Smooth muscle cell (in vitro differentiated cells): ENCODE measurements around the gene ASCC1. TPM values are rescaled to one million over a fixed set of nuclear protein-coding genes. Genes with fewer than 3 reads are reported as not detected.

Source experiments
- DNase-seq: peaks from one replicate; lab custom pipeline; 2025; ENCODE audit not compliant: unreplicated experiment; lab: John Stamatoyannopoulos, UW
- H2AFZ ChIP-seq: fragments of 200-600 bp; sonication (generic); 2 replicates; pipeline ENCODE4 v1.6.0; 2016; ENCODE audit warnings: antibody characterized with exemption, low read depth, mild to moderate bottlenecking
- H3F3A ChIP-seq: fragments of 200-600 bp; sonication (generic); 2 replicates; pipeline ENCODE4 v1.6.0; 2017; ENCODE audit warnings: antibody characterized with exemption, low read depth
- H3K27ac ChIP-seq: fragments of 200-600 bp; sonication (generic); 2 replicates; pipeline ENCODE4 v1.5.1; 2016; ENCODE audit warnings: low read depth, mild to moderate bottlenecking
- H3K27me3 ChIP-seq: fragments of 200-600 bp; sonication (generic); 2 replicates; pipeline ENCODE4 v1.6.1; 2016; ENCODE audit warnings: low read depth, mild to moderate bottlenecking
- H3K36me3 ChIP-seq: fragments of 200-600 bp; sonication (generic); 2 replicates; pipeline ENCODE4 v1.5.1; 2016; ENCODE audit warnings: low read depth
- H3K4me1 ChIP-seq: fragments of 200-600 bp; sonication (generic); 2 replicates; pipeline ENCODE4 v1.5.1; 2016; ENCODE audit warnings: low read depth
- H3K4me2 ChIP-seq: fragments of 200-600 bp; sonication (generic); 2 replicates; pipeline ENCODE4 v1.6.0; 2016; ENCODE audit warnings: mild to moderate bottlenecking
- H3K4me3 ChIP-seq: fragments of 200-600 bp; sonication (generic); 2 replicates; pipeline ENCODE4 v1.5.1; 2016; ENCODE audit warnings: mild to moderate bottlenecking
- H3K79me2 ChIP-seq: fragments of 200-600 bp; sonication (generic); 2 replicates; pipeline ENCODE4 v1.6.0; 2016; ENCODE audit warnings: low read depth, mild to moderate bottlenecking
- H3K9ac ChIP-seq: fragments of 200-600 bp; sonication (generic); 2 replicates; pipeline ENCODE4 v1.6.0; 2016; ENCODE audit warnings: low read depth
- H3K9me3 ChIP-seq: fragments of 200-600 bp; sonication (generic); replicated peaks from 2 replicates; pipeline ENCODE4 v1.5.1; 2016; ENCODE audit warnings: low read depth
- H4K20me1 ChIP-seq: fragments of 200-600 bp; sonication (generic); 2 replicates; pipeline ENCODE4 v1.6.0; 2016; ENCODE audit warnings: low read depth
- CTCF ChIP-seq: fragments of 200-600 bp; sonication (generic); IDR thresholded peaks from 2 replicates; pipeline ENCODE4 v1.5.1; 2017; ENCODE audit warnings: borderline replicate concordance, mild to moderate bottlenecking, antibody characterized with exemption; ENCODE audit not compliant: insufficient read depth, poor library complexity, severe bottlenecking
- WGBS: methylation state at CpG from one replicate; pipeline ENCODE4 v1.1.7; 2016; ENCODE audit warnings: low lambda C conversion rate; 5-methylcytosine and 5-hydroxymethylcytosine counted together
- polyA plus RNA-seq: library from polyadenylated mRNA; unstranded; fragments of >200 nt; fragmentation: Nextera tagmentation; extraction: Ambion mirVana; gene quantifications from 2 replicates; pipeline ENCODE4 v1.2.1, GENCODE V29; 2016
- total RNA-seq: library from RNA; depleted of rRNA; stranded (reverse); fragments of >200 nt; gene quantifications from 2 replicates; pipeline ENCODE4 v1.2.3, GENCODE V29; 2014

Gene ASCC1
- total and polyA plus RNA-seq, 2 experiments from 2014 or later, result 24.0 to 28.1 TPM

DNA sequence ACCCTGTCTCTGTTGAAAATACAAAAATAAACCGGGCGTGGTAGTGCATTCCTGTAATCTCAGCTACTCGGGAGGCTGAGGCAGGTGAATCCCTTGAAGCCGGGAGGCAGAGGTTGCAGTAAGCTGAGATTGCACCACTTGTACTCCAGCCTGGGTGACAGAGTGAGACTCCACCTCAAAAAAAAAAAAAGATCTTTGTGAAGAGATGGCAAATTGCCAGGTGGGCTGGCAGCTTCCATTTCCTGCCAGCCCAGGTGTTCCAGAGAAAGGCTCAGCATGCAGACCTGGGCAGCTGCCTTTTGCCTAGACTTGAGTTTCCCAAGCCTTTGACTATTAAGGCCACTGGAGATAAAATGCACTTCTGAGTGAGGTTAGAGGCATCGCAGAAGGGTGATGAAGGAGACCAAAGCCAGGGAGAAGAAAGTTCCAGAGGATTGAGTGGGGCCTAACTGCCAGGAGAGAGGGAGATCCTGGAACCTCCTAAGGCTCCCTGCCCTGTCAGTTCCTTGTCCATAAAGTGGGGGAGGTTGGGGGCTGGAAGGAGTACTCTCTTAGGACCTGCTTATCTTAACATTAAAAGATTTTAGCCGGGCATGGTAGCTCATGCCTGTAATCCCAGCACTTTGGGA is 47.7 kb upstream of the ASCC1 start:
- Histone ChIP-seq H3F3A (peaks cover 16% of the 10 kb centered on the region), H3K9me3 (no peaks in the 10 kb centered on the region), H3K27ac (peak overlapping the region; percentile 47), H3K4me2 (no peak overlapping the region), H3K27me3 (no peaks in the 10 kb centered on the region), H3K4me3 (no peak overlapping the region), H2AFZ (no peak overlapping the region), H3K79me2 (no peaks in the 10 kb centered on the region), H3K36me3 (no peaks in the 10 kb centered on the region), H3K4me1 (peaks cover 56% of the 10 kb centered on the region), H4K20me1 (no peaks in the 10 kb centered on the region), H3K9ac (no peak overlapping the region)
- DNase-seq, result no peak
- no peak for TF ChIP-seq CTCF
- 66% methylated on average over 6 of the region's 6 CpGs for WGBS

- DNase-seq, result no peak
- WGBS, result 92% methylated on average over 7 of the region's 7 CpGs
- Histone ChIP-seq H3K4me2 (peak overlapping the region; percentile 80), H3K4me3 (peak overlapping the region; percentile 37), H3K36me3 (no peaks in the 10 kb centered on the region), H3K9ac (peak overlapping the region; percentile 60), H3K79me2 (no peaks in the 10 kb centered on the region), H4K20me1 (no peaks in the 10 kb centered on the region), H2AFZ (no peak overlapping the region), H3K27me3 (no peaks in the 10 kb centered on the region), H3K27ac (peak overlapping the region; percentile 93), H3F3A (peaks cover 16% of the 10 kb centered on the region), H3K9me3 (no peaks in the 10 kb centered on the region), H3K4me1 (peaks cover 49% of the 10 kb centered on the region)
- no peak for TF ChIP-seq CTCF
Measured at GRCh38 chr10:72261784-72262404, 45.8 kb upstream of the ASCC1 start.

DNA sequence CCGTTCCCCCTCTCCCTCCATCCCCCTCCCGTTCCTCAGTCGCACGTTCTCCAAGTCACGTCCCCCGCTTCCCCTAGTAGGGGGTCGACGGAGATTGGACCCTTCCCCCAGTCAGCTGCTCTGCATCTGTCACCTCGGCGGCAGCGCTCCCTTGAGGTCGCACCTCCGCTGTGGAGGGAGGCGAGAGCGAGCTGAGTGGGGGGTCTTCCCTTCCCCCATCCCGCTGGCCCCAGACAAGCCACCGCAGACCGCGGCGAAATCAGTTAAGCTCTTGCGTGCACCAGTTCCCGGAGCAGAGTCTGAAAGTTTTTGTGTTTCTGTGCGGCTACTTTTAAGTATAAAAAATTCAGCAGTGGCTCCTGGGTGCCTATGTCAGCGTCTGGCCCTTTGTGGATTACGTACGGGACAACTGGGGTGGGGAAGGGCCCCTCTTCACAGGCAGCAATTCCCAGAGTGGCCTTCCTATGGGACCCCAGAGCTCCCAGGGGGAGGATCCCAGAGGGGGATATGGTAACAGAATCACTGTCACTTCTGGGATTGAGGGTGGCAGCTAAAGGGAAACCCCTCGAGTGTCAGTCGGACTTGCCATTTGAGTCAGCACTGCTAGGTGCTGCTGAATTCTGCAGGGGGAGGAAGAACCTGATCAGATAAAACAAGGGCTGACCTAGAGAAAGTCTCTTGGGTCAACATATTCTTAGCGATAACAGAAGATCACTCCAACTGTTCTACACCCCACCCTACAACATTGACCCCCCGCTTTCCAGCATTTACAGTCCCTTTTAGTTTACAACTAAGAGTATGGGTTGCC is 45.1 kb upstream of the ASCC1 start:
- TF ChIP-seq CTCF, result no peak
- Histone ChIP-seq H3K4me1 (peaks cover 53% of the 10 kb centered on the region), H3K27ac (peak overlapping the region; percentile 93), H4K20me1 (no peaks in the 10 kb centered on the region), H3K4me3 (peak overlapping the region; percentile 37), H3K27me3 (no peaks in the 10 kb centered on the region), H3K79me2 (no peaks in the 10 kb centered on the region), H3F3A (peaks cover 16% of the 10 kb centered on the region), H3K4me2 (peak overlapping the region; percentile 80), H2AFZ (peak overlapping the region; percentile 1), H3K36me3 (no peaks in the 10 kb centered on the region), H3K9me3 (no peaks in the 10 kb centered on the region), H3K9ac (peak overlapping the region; percentile 60)
- WGBS, result 2% methylated on average over 25 of the region's 30 CpGs
- DNase-seq, result peak; percentile 90
